B cell (primary cell): ENCODE data around the gene MAP10. TPM values are rescaled to one million over a fixed set of nuclear protein-coding genes. Genes with fewer than 3 reads are reported as not detected.

Source experiments
- ATAC-seq: fragments of 200-7000 bp; cut with Tn5 transposase; one replicate; pipeline ENCODE4 v1.10.0; 2021; ENCODE audit warnings: low read depth, mild to moderate bottlenecking, moderate number of reproducible peaks, moderate library complexity
- CTCF ChIA-PET: fragments of 350-600 bp; sonication (Branson Sonifier 250); formaldehyde crosslinking; loops from one replicate; lab custom pipeline; 2021; ENCODE audit warnings: antibody characterized with exemption, inconsistent platforms; lab: Charles Lee
- POLR2A ChIA-PET: fragments of 350-600 bp; sonication (Branson Sonifier 250); formaldehyde crosslinking; loops from one replicate; lab custom pipeline; 2021; ENCODE audit warnings: antibody characterized with exemption; lab: Charles Lee
- DNase-seq: peaks from one replicate; pipeline ENCODE4 v3.0.0; 2013
- H2AFZ ChIP-seq: 2 replicates; pipeline ENCODE4 v1.6.1; 2012; ENCODE audit warnings: mild to moderate bottlenecking, low read depth, low read length; ENCODE audit not compliant: insufficient read depth, poor library complexity, severe bottlenecking
- H3K27ac ChIP-seq, 2 donors: 1 replicate in 1 of 2; 2 replicates in 1 of 2; pipeline ENCODE4 v1.5.1; 2012 to 2013; ENCODE audit warnings: low read length in 2 of 2, mild to moderate bottlenecking in 2 of 2, moderate library complexity in 1 of 2
- H3K27me3 ChIP-seq, 4 experiments: fragments of 200-600 bp in 1 of 4; sonication (generic) in 1 of 4; replicated peaks in 1 of 4; 1 replicate in 2 of 4; 2 replicates in 2 of 4; pipeline versions ENCODE4 v1.6.1 to v1.7.0; 2013 to 2016; ENCODE audit warnings: low read length in 3 of 4, mild to moderate bottlenecking in 2 of 4, mixed read lengths in 1 of 4, moderate library complexity in 1 of 4; ENCODE audit not compliant: insufficient read depth in 4 of 4, control insufficient read depth in 3 of 4; ENCODE audit errors: control extremely low read depth in 1 of 4
- H3K36me3 ChIP-seq, 2 experiments: replicated peaks in 1 of 2; 1 replicate in 1 of 2; 2 replicates in 1 of 2; pipeline versions ENCODE4 v1.6.1 to v1.7.1; 2013; ENCODE audit warnings: low read length in 1 of 2; ENCODE audit not compliant: insufficient read depth in 2 of 2, control insufficient read depth in 1 of 2; ENCODE audit errors: control extremely low read depth in 1 of 2, extremely low read depth in 1 of 2
- H3K4me1 ChIP-seq, 2 donors: fragments of 200-600 bp in 1 of 2; sonication (generic) in 1 of 2; 1 replicate in 1 of 2; 2 replicates in 1 of 2; pipeline versions ENCODE4 v1.5.1 to v1.6.1; 2013 to 2017; ENCODE audit warnings: low read length in 2 of 2; ENCODE audit not compliant: control insufficient read depth in 2 of 2, insufficient read depth in 2 of 2
- H3K4me2 ChIP-seq: replicated peaks from 2 replicates; pipeline ENCODE3; 2012; ENCODE audit warnings: mild to moderate bottlenecking, low read depth, low read length; ENCODE audit not compliant: poor library complexity, severe bottlenecking
- H3K4me3 ChIP-seq, 5 experiments: fragments of 200-600 bp in 1 of 5; sonication (generic) in 1 of 5; 1 replicate in 3 of 5; 2 replicates in 2 of 5; pipeline versions ENCODE4 v1.5.1 to v1.7.0; 2011 to 2016; ENCODE audit warnings: low read length in 4 of 5, mild to moderate bottlenecking in 4 of 5, low read depth in 2 of 5, control low read depth in 1 of 5, moderate library complexity in 1 of 5; ENCODE audit not compliant: insufficient read depth in 1 of 5; ENCODE audit errors: control extremely low read depth in 1 of 5, extremely low read depth in 1 of 5
- H3K79me2 ChIP-seq: fragments of 200-600 bp; sonication (generic); one replicate; pipeline ENCODE4 v1.6.0; 2016; ENCODE audit warnings: low read length; ENCODE audit not compliant: control insufficient read depth, insufficient read depth
- H3K9ac ChIP-seq: fragments of 200-600 bp; sonication (generic); 2 replicates; pipeline ENCODE4 v1.6.1; 2017; ENCODE audit warnings: mild to moderate bottlenecking, low read length, moderate library complexity
- H3K9me3 ChIP-seq, 3 donors: one replicate each; pipeline versions ENCODE4 v1.6.1 to v1.7.1; 2013; ENCODE audit warnings: low read length in 2 of 3; ENCODE audit not compliant: control insufficient read depth in 2 of 3, insufficient read depth in 1 of 3; ENCODE audit errors: control extremely low read depth in 1 of 3
- H4K20me1 ChIP-seq: 2 replicates; pipeline ENCODE4 v1.6.0; 2012; ENCODE audit warnings: mild to moderate bottlenecking, low read length; ENCODE audit not compliant: insufficient read depth, control insufficient read depth, poor library complexity, severe bottlenecking
- H3K27ac Mint-ChIP-seq: one replicate; pipeline ENCODE4 v1.8.0; 2021; ENCODE audit warnings: mixed read lengths
- H3K27me3 Mint-ChIP-seq: one replicate; pipeline ENCODE4 v1.8.0; 2021; ENCODE audit warnings: mixed read lengths
- H3K4me1 Mint-ChIP-seq: one replicate; pipeline ENCODE4 v1.8.0; 2021; ENCODE audit warnings: mixed read lengths
- H3K4me3 Mint-ChIP-seq: one replicate; pipeline ENCODE4 v1.8.0; 2021; ENCODE audit warnings: mixed read lengths
- H3K9me3 Mint-ChIP-seq: one replicate; pipeline ENCODE4 v1.8.0; 2022; ENCODE audit warnings: mixed read lengths; ENCODE audit not compliant: insufficient read depth
- EZH2 ChIP-seq: IDR thresholded peaks from 2 replicates; pipeline ENCODE4 v1.6.1; 2012; ENCODE audit warnings: borderline replicate concordance, low read depth, mild to moderate bottlenecking, moderate library complexity, low read length; ENCODE audit not compliant: insufficient read depth, poor library complexity, severe bottlenecking
- WGBS: methylation state at CpG from one replicate; pipeline ENCODE4 v1.1.5; 2013; ENCODE audit warnings: missing lambda C conversion rate; ENCODE audit not compliant: insufficient coverage; 5-methylcytosine and 5-hydroxymethylcytosine counted together
- intact Hi-C: fragments of 100-400 bp; cut with micrococcal nuclease; formaldehyde crosslinking; loops from one replicate; pipeline ENCODE4 v1.10.0; 2022
- polyA plus RNA-seq: library from polyadenylated mRNA; depleted of rRNA; stranded (reverse); fragments of >200 nt; gene quantifications from 2 replicates; pipeline ENCODE4 v1.2.3, GENCODE V29; 2012
- total RNA-seq, 2 donors: library from RNA; stranded (reverse); fragments of 120-200 nt in 1 of 2; gene quantifications; 1 replicate in 1 of 2; 2 replicates in 1 of 2; pipeline versions ENCODE4 v1.2.3 to v1.2.4, GENCODE V29; 2013 to 2022
- TF ChIP-seq, protein P1 (sequence below): fragments of 200-600 bp; IDR thresholded peaks from one replicate; pipeline ENCODE4 v1.8.0; 2022; ENCODE audit warnings: antibody characterized with exemption, mild to moderate bottlenecking

Gene MAP10
- total and polyA plus RNA-seq, 2 donors (not counting 1 experiment from before 2014, with no cell fraction given) = 0.60 to 1.9 TPM

DNA sequence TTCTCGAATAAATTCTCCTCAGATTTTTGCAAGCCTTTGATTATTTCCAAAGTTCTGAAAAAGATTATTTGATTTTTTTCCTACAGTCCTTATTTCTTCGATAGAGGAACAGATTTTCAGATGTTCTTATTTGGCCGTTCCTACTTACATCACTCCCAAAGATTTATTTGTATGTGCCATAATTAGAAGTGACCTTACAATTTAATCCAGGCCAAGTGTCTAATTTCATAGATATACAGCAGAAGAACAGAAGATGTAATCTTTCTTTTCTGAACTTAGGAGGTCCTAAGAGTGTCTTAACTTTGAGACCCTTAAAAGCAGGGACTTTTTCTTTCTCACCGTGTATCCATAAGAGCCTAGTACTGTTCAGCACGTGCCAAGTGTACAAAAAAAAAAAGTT is 46.3 kb downstream of the MAP10 start:
- intact Hi-C loops = no loop called here
- H3K4me2 ChIP-seq = no peak overlapping the region
- Mint-ChIP-seq H3K4me3 (no peak overlapping the region), H3K4me1 (no peaks in the 10 kb centered on the region), H3K27me3 (peaks cover 6% of the 10 kb centered on the region), H3K27ac (no peak overlapping the region), H3K9me3 (no peaks in the 10 kb centered on the region)
- POLR2A ChIA-PET = no interaction called here
- H2AFZ ChIP-seq = no peak overlapping the region
- H3K9ac ChIP-seq = no peak overlapping the region
- WGBS = no CpG with 5 or more reads among the region's 5 CpGs
- no peaks in the 10 kb centered on the region for H3K36me3 ChIP-seq
- H3K27me3 ChIP-seq = no peaks in the 10 kb centered on the region
- H3K4me1 ChIP-seq = no peaks in the 10 kb centered on the region
- CTCF ChIA-PET = no interaction called here
- H3K79me2 ChIP-seq = no peaks in the 10 kb centered on the region
- ATAC-seq (no peak), DNase-seq (no peak)
- no peaks in the 10 kb centered on the region for H4K20me1 ChIP-seq
- TF ChIP-seq, protein P1, sequence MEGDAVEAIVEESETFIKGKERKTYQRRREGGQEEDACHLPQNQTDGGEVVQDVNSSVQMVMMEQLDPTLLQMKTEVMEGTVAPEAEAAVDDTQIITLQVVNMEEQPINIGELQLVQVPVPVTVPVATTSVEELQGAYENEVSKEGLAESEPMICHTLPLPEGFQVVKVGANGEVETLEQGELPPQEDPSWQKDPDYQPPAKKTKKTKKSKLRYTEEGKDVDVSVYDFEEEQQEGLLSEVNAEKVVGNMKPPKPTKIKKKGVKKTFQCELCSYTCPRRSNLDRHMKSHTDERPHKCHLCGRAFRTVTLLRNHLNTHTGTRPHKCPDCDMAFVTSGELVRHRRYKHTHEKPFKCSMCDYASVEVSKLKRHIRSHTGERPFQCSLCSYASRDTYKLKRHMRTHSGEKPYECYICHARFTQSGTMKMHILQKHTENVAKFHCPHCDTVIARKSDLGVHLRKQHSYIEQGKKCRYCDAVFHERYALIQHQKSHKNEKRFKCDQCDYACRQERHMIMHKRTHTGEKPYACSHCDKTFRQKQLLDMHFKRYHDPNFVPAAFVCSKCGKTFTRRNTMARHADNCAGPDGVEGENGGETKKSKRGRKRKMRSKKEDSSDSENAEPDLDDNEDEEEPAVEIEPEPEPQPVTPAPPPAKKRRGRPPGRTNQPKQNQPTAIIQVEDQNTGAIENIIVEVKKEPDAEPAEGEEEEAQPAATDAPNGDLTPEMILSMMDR = no peak
- no peak for TF ChIP-seq EZH2
- no peak overlapping the region for H3K4me3 ChIP-seq
- H3K27ac ChIP-seq = no peak overlapping the region
- H3K9me3 ChIP-seq = no peaks in the 10 kb centered on the region

DNA sequence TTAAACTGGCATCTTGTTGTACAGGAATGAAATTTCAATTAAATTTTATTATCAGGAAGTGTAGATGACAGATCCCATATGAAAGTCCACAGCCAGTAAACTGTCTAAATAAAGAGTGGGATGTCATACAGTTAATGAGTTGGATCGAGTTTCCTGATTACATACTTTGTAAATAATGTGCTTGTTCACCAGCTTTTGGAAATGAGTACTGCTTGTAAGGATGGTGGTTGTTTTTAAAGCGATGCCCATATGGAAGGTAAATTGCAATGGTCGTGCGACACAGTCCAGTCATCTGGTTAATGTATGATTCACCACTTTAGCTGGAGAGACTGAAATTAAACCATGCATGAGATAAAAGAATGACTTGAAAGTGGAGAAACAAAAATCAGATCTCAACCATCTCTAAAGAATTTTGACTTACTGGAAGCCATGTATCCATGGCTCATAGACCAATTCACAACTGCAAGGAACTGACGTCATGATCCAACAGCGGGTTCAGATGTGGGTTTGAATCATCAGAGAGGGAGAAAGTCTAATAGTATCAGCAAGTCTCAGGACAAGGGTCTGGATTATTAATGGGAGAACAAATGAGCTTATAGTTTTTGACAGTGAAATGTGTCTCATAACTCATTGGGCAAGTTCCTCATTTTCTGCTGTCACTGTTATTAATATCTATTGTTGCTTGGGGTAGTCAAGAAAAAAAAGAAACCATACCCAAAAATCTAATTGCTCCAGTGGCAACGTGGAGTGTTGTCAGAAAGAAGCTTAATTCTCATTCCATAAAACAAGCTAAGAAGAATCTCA is 49.0 kb downstream of the MAP10 start:
- ChIA-PET CTCF (no interaction called here), POLR2A (no interaction called here)
- no peak overlapping the region for H3K4me3 ChIP-seq
- H2AFZ ChIP-seq = no peak overlapping the region
- H3K4me2 ChIP-seq = no peak overlapping the region
- no peaks in the 10 kb centered on the region for H3K9me3 Mint-ChIP-seq
- no peak overlapping the region for H3K27ac Mint-ChIP-seq
- TF ChIP-seq, protein P1 = no peak
- TF ChIP-seq EZH2 = no peak
- no peaks in the 10 kb centered on the region for H3K27me3 ChIP-seq
- no peaks in the 10 kb centered on the region for H3K79me2 ChIP-seq
- no peak overlapping the region for H3K27ac ChIP-seq
- no peak for DNase-seq
- H3K4me1 Mint-ChIP-seq = no peaks in the 10 kb centered on the region
- no peaks in the 10 kb centered on the region for H3K4me1 ChIP-seq
- no peak overlapping the region for H3K4me3 Mint-ChIP-seq
- ATAC-seq = no peak
- no peaks in the 10 kb centered on the region for H3K9me3 ChIP-seq
- H3K36me3 ChIP-seq = no peaks in the 10 kb centered on the region
- H3K9ac ChIP-seq = no peak overlapping the region
- H3K27me3 Mint-ChIP-seq = peaks cover 14% of the 10 kb centered on the region
- WGBS = 64% methylated on average over 6 of the region's 7 CpGs
- intact Hi-C loops = no loop called here
- no peaks in the 10 kb centered on the region for H4K20me1 ChIP-seq
